NCI-H2171 (cell line): Measurements from ENCODE around the gene TMEM147.
A peak's percentile ranks its signal among the peaks of the same experiment; 100 is the strongest.

Experiments used
- DNase-seq: peaks from one replicate; lab custom pipeline; 2025; lab: John Stamatoyannopoulos, UW

Gene TMEM147

DNA sequence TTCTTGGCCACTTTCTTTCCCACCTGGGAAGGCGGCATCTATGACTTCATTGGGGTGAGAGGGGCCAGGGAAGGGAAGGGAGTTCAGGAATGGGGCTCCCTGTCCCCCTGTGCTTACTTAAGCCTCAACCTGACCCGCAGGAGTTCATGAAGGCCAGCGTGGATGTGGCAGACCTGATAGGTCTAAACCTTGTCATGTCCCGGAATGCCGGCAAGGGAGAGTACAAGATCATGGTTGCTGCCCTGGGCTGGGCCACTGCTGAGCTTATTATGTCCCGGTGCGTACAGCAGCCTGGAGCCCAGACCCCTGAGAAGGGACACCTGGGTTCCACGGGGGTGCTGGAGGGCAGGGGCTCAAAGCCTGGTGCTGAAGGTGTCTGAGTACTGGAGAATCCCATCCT, 1.1 kb downstream of the TMEM147 start:
- DNase-seq, result no peak

DNA sequence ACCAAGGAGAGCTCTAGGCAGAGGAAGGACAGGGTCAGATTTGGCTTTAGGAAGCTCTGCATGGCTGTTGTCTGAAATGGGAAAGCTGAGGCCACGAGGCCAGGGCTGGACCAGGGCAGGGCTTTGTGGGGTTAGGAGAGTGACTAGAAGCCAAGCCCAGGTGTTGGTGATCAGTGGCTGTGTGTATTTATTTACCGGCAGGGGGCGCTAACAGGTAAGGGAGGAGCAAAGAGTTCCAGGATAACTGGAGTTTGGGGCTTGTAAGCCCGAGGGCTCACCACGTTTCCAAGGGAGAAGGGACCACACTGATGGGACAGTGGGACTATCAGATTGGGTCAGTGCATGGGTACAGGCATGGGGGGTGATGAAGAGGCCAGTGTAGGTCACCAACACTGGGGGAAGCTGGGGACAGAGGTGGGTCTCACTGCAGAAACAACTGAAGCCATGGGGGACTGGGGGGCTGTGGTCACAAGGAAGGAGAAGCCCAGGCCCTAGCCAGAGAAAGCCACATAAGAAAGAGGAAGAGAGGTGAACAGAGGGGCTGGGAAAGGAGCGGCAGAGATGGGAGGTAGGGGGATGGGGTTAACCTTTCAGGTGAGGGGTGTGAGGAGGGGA, 3.9 kb downstream of the TMEM147 start:
- peak; percentile 61 for DNase-seq

DNA sequence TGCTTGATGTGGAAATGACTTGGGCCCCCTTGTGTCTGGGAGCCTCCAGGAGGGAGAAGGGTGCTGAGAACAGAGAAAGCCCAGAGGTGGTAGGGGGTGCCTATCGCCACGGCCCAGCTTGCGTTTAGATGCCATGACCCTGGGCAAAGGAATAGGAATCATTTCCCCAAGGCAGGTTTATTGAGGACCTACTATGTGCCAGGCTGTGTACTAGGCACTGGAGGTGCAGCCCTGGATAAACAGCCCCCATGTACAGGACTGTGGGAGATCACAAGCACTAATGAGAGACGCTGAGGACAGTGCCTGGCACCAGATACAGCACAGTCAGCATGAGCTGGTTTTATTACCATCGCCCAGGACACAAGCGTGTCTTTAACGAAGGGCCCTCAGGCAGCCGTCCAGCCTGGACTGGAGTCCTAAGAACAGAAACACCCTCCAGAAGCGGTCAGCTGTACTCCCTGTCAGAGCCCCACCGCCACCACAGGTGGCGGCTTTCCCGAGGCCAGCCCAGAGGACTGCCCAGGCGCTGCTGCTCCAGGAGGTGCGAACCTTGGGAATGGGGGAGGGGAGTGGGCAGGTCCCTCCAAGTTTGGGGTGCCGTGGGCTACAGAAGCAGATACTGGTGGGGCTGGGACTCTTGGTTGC, 4.6 kb downstream of the TMEM147 start:
- DNase-seq, result no peak

DNA sequence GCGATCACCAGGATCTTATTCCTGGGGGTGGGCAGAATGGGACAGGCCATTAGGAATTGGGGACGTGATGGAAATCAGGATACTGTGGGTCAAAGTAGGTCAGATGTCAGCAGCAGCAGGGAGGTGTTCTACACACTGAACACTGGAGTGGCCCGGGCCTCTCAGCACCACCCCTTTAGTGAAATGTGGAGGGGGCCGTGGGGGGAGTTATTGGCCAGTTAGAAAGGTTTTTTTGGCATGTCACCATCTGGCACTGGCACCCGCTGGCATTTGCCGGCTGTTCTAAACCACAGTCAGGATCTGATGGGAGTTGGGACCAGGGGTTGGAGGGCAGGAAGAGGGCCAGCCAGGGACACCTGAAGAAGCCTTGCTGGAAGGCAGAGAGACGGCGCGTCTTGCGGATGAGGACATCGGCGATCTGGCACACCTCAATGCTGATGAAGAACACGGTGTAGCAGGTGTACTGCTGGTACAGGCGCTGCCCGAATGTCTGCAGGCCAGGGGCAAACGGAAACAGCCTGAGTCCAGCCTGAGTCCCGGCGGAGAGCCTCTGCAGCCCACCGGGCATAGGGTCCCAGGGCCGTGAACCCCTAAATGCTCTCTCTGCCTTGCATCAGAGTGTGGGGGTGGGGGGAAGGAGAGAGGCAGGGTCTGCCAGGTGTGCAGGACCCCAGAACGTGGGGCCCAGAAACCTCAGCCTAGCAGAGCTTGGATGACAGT, 5.8 kb downstream of the TMEM147 start:
- DNase-seq, result no peak

DNA sequence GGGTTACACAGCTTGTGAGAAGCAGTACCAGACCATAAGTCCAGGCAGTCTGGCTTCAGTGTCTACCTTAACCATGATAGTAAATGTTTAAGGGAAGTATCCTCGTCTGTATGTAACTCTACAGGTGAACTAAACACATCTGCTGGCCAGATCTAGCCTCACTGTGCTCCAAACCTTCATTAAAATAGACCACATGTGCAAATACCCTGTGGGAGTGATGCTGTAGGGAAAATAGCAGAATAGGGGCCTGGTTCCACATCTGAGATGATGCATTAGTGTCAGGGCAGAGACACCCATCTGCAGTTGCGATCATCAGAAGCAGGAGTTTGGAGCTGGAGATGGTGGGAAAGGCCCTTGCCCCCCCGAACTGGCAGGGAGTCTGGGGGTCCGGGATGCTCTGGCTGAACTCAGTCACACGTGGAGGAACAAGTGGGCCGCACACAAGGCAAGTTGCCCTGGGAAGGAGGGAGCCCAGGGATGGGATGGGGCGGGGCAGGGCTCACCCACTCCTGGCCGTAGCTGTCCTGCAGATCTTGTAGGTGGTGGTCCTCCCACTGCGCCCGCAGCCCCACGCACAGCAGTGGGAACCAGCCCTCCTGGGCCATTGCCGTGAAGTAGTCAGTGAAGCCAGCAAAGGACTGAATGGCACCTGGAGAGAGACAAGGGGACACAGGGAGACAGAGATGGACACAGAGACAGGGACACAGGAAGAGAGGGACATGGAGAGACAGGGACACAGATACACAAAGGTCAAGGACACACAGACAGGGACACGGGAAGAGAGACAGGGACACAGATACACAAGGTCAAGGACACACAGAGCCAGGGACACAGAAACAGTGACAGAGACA, 7.3 kb downstream of the TMEM147 start:
- DNase-seq, result no peak

DNA sequence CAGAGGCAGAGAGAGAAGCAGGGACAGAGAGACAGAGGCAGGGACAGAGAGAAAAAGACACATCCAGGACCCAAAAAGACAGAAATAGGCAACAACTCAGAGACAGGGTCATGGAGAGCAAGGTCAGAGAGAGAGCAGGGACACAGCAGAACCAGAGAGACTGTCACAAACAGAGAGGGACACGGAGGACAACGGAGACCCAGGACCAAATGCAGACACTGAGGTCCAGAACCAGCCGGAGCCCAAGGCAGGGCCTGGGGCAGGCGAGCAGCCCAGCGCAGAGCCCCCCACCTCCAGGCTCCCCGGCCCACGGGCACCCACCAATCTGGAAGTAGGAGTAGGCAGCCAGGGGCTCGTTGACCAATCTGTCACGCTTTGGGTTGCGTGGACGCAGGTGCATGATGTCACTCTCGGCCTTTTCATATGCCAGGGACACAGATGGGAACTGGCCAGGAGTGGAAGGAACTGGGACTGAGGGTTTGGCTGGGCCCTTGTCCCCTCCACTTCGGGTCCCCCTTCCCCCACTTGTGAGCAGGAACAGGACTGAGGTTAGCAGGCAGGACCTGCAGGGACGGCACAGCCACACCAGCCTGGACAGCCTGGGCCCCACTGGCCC, 8.1 kb downstream of the TMEM147 start:
- no peak for DNase-seq

DNA sequence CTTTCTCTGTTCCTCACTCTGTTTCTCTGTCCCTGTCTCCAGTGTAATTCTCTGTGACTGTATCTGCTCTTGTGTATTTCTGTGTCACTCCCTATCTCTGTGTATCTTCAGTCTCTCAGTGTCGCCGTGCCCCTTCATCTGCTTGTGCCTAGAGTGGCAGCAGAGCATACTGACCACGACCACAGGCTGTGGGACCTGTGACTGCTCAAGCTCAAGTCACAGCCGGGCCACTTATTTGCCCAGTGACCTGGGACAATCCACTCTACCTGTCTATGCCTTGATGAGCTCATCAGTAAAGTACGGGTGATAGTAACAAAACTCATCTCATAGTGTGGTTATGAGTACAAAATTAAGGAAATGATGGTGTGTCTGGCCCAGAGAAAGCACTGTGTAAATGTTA, 8.7 kb downstream of the TMEM147 start:
- DNase-seq, result no peak

DNA sequence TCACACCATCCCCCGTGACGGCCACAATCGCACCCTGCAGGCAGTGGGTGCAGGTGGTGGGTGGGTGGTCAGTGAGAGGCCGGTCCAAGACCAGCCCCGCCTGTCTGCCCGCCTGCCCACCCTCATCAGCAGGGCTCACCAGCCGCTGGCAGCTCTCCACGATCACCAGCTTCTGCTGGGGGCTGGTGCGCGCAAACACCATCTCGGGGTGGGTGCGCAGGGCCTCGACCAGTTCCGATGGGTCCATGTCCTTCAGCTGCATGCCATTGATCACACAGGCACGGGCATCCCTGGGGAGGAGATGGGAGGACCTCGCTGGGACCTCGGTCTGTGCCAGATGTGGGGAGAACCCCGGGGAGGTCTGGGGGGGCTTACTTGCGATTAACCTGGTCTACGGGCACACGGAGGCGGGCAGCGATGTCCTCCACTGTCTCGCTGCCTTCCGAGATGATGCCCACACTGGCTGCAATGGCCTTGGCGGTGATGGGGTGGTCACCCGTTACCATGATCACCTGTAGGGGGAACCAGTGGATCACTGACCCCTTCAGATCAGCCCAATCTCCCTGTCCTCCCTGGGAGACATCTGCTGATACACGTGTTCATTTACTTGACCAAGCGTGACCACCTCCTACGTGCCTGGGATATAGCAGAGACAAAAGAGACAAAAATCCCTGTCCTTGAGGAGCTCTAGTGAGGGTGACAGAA, 10.0 kb downstream of the TMEM147 start:
- no peak for DNase-seq

DNA sequence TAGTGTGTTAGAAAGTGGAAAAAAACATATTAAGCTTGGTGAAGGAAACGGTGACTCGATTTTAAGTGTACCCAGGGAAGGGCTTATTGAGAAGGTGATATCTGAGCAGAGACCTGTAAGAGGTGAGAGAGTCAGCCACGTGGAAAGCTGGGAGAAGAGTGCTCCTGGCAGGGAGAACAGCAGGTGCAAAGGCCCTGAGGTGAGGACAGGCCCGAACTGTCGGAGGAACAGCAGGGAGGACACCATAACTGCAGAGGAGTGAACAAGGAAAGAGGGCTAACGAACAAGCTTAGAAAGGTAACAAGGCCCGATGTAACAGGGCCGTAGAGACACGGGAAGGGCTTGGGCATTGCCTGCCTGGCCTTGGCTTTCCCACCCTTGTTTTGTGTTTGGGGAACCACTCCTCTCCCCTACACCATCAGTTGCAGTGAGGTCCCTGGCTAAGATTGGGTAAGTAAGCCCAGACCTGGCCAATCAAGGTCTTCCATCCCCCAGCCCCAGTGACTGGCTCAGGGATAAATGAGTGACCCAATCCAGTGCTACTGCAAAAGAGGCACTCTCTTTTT, 10.7 kb downstream of the TMEM147 start:
- no peak for DNase-seq

DNA sequence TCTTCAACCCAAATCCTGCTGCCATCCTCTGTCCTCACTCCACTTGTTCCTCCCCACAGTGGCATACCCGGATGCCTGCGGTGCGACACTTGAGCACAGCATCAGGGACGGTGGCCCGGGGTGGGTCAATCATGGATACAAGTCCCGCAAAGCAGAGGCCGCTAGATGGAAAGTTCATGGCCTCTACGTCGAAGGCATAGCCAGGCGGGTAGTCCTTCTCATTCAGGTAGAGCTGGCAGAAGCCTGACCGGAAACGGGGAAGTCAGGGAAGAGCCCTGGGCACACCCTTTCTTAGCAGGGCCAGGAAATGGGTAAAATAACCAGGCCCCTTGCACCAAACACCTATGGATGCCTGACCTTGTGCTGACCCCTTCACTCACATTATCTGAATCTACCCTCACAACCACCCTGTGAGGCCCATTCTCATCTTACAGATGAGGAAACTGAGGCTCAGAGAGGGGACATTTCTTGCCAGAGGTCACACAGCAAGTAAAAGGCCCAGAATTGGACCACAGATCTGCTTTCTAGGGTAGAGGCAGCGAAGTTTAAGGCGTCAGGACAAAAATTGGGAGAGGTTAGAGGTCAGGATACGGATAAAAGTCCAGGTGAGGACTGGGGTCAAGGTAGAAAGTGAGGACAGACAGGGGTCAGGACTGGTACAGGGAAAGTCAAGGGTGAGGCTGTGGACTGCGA, 11.6 kb downstream of the TMEM147 start:
- no peak for DNase-seq

DNA sequence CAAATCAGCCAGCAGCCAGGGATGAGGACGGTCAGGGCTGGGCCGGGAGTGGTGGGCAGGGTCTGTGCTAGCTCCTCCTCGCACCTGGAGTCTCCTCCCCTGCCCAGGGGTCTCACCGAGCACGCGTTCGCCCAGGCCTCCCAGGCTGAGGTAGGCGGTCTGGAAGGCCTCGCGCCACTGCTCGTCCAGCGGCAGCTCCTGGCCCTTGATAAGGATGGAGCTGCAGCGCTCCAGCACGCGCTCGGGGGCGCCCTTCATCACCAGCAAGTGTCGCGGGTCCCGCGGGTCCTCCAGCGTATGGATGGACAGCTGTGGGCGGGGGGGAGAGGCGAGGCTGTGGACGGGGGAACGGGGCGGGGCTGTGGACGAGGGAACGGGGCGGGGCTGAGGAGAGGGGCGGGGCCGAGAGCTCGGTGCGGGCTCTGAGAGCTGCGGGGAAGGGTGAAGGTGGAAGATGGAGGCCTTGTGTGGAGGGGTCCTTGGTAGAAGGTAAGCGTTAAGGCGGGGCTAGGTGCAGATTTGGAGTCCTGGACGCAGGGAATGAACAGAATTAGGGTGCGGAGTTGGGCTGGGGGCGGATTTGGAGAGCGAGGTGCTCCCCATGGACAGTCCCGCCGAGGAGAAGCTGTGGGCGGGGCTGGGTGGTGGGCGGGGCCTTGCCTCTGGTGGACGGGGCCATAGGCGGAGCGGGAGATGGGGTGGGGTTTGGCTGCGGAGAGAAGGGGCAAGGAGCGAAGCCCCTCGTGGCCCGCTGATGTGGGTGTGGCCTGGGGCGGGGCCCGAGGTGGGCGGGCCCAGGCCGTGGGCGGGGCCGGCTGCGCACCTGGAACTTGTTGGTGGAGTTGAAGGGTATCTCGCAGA, 12.3 kb downstream of the TMEM147 start:
- DNase-seq, result peak; percentile 71

DNA sequence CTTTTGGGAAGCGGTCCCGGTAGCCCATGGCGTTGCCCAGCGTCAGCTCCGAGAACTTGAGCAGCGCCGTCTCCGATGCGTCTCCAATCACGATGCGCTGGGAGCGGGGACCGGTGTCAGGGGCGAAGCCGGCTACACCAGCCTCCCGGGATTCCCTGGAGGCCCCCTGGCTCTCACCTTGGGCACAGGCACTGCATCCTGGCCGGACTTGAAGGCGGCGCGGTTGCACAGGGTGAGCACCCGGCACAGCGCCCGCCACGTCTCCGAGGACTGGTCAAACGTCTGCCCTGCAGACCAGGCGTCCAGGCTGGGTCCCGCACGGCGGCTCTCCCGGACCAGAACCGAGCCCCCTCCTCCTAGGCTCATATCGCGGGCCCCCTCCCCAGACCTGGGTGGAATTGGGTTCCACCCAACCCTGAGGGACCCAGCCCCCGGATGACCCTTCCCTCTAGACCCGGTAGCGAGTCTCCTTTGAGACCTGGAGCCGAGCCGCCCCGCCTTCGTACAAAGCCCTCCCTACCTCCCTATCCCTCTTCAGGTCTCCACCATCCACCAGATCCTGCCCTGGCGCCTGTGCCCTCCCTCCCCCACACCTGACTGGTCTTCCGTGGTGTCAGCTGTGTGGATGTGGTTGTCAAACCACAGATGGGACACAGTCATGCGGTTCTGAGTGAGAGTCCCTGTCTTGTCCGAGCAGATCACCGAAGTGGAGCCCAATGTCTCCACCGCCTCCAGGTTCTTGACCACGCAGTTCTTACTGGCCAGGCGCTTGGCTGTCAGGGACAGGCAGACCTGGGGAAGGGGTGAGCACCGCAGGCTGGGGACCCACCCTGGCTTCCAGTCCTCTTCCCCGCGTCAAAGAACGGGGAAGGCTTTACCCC, 13.2 kb downstream of the TMEM147 start:
- DNase-seq, result no peak

DNA sequence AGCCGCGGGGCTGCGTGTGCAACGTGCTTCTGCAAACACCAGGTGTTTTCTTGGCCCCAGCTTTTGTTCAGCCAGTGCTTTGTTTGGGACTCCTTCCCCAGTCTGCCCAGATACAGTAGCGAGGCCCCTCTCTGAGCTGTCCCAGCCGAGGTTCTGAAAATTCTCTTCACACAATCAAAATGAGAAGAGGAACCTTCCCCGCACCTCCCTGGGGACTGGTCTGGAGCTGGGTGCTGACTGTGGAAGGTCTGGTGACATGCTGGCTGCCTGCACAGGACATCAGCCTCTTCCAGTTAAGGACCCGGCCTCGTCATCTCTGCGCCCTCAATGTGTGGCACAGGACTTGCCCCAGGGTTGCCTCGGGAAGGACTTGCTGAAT, 13.8 kb downstream of the TMEM147 start:
- no peak for DNase-seq

DNA sequence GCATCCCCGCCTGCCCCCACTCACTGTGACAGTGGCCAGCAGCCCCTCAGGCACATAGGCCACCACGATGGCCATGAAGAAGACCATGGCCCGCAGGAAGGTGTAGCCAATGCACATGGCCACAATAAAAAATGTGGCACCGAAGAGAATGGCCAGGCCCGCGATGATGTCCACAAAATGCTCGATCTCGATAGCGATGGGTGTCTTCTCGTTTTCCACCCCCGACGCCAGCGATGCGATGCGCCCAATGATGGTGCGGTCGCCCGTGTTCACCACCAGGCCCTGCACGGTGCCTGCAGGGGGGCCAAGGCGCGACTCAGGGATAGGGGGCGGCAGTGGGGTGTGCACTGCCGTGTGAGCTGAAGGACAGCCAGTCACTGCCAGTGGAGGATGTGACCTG, 14.4 kb downstream of the TMEM147 start:
- no peak for DNase-seq

DNA sequence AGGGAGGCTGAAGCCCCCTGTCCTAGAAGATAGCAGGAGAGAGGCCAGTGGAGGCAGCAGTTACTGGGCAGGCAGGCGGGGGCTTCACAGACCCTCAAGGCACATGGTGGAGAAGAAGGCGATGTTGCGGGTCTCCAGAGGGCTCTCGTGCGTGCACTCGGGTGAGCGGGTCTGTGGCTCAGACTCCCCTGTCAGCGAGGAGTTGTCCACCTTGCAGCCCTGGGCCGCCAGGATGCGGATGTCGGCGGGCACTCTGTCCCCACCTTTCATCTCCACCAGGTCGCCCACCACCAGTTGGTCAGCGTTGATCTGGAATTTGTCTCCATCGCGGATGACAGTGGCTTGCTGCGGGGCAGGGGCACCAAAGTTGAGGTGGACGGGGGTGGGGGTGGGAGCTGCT, 14.8 kb downstream of the TMEM147 start:
- no peak for DNase-seq

DNA sequence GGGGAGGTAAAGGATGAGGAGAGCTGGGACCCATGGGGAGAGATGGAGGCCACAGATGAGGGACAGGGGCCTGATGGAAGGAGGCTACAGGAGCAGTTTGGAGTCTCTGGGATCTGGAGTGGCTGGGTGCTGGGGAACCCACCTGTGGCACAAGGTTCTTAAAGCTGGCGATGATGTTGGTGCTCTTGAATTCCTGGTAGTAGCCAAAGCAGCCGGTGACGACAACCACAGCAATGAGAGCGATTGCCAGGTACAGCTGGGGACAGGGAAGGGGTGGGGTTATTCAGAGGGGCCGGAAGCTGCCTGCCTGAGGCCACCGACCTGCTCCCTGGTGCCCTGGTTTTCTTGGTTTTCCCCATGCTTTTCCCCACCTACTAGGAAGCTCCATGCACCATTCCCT, 15.3 kb downstream of the TMEM147 start:
- no peak for DNase-seq

DNA sequence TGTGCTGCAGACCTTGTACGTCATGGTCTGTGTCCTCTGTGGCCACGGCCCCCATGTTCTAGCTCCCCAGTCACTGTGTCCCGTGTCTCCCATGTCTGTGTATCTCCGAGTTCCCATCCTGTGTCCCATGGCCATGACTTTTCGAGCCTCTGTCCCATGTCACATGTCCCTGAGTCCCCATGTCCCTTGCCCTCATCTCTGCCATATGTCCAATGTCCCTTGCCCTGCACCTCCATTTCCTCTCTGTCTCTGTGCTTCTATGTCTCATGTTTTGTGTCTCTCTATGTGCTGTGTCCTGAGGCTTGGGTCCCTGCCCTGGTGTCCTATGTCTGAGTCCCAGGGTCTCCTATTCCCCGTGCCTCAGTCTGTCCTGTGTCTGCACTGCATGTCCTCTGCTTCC, 16.0 kb downstream of the TMEM147 start:
- no peak for DNase-seq

DNA sequence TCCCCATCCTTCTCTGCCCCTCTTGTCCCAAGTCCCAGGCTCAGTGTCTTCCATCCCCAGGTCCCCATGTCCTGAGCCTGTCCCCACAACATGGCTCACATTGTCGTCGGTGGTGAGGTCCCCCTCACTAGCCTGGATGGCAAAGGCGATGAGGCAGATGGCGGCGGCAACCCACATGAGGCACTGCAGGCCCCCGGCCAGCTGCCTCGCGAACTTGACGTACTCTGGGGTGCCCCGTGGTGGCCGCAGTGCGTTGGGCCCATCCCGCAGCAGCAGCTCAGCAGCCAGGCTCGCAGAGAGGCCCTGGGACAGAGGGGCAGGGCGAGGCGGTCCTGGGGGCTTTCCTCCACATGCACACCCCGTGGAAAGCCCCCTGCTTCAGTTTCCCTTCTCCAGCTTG, 16.9 kb downstream of the TMEM147 start:
- no peak for DNase-seq

DNA sequence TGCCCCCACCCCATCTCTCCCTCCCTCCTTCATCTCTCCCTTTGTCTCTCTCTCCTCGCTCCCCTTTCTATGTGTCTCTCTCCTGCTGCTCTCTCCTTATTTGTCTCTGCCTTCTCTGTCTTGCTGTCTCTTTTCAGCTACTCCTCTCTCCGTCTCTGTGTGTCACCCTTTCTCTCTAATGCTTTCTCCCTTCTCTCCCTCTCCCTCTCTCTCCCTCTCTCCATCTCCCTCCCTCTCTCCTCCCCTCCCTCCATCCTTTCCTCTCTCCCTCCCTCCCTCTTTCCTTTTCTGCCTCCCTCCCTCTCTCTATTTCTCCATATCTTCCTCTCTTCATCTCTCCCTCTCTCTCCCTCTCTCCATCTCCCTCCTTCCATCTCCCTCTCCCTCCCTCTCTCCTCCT, 17.4 kb downstream of the TMEM147 start:
- DNase-seq, result no peak
